Nasal cavity respiratory epithelium epithelial cell of viscerocranial mucosa (primary cell): Measurements from ENCODE around the gene GSAP. TPM values are rescaled to one million over a fixed set of nuclear protein-coding genes. Genes with fewer than 3 reads are reported as not detected.

ENCODE experiments used
- total RNA-seq: library from RNA; depleted of rRNA; stranded (reverse); fragments of >200 nt; gene quantifications from 2 replicates; pipeline ENCODE4 v1.2.3, GENCODE V29; 2014

GSAP gene
- total RNA-seq = 12.2 and 14.0 TPM in 2 replicates

DNA sequence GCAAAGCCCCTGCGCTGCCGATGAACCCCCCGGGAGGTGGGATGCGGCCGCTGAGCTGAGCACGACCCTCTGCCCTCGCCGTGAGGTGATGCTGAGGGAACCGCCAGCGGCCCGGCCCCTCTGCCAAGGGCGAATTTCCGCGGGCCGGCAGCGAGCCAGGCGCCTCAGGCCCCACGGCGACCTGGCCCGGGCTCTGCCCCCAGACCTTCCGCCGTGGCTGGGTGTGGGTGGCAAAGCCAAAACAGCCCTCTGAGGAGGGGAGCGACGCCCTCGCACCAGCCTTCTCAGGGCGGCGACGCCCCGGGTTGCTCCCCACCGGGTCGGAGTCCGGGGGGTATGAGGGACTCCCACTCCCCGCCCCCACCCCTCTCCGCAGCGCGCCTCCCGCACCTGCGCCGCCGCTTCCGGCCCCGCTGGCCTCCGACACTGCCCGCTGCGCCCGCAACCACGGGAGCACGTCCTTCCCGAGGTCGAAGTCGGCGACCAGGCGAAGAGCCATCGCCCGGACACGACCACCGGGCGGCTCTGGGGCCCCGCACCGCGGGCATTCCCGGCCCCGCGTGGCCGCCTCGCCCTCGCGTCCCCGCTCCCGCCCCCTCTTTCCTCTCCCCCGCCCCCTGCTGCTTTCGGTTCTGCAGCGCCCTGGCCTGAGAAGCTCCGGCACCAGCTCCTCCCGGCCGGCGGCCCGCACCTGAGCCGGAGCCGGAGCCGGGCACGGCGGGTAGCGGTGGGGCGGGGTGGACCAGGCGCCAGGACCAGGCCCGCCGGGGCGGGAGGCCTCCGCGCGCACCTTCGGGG lies at the start of gene GSAP:
Gene GSAP, minus strand, starts transcription at position 527 of the 798 bp plus-strand sequence. Its CDS starts 28 bp downstream, at position 499.

Other genes starting within 250 kb of the GSAP start
- 0.34 TPM in 1 of 2 replicates, not detected in the other for gene FGL2, start 216.5 kb downstream of the GSAP start, total RNA-seq
- gene PTPN12, start 120.9 kb upstream of the GSAP start, total RNA-seq = 67.3 and 106 TPM in 2 replicates